HG03108 (cell line): ENCODE data around the gene TMTC2.

Experiments
- ATAC-seq: cut with Tn5 transposase; IDR thresholded peaks from one replicate; pipeline ENCODE4 v1.9.1; 2021; ENCODE audit warnings: moderate library complexity; ENCODE audit not compliant: unreplicated experiment

The TMTC2 gene

DNA sequence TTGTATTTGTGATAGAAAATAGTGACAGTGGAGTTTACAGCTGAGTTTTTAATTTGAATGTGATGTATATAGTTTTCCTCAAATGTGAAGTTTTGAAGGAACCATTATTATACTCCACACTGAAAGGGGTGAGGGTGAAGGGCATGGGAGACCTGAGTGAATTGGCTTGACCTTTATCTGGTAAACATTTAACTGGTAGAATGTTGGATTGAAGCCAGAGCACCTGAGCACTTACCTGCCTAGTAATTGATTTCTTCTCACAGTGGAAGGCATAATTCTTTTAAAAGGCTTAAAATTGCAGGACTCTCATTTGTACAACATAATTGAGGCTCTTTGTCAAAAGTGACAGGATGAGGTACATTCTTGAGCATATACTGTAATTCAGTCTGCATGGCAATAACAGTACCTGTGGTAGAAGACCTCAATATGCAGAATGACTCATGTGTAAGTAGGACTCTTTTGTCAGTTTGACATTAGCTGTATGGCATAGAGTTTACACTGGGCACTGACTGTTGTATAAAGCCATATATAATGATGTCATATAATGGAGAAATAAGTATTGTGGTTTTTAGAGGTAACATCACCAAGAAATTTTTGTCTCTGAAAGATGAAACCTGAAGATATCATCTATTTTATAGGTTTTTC, 309.6 kb downstream of the TMTC2 start:
- no peak for ATAC-seq

DNA sequence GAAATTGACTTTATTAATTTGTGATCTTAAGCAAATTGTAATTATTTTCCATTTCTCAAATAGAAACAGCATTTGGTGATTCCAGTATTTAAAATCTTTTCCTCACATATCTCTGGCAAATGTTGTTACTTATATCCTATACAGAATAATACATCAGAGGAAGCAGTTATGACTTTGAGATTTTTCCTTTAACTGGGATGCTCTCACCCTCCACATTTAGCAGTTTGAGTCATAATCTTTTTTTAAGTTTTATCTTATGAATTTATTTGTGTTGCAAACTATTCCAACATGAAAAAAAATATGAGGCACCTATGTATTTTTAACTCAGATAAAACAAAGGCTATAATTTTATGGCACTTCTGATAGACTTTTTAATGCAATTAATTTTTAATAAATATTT, 311.8 kb downstream of the TMTC2 start:
- ATAC-seq: no peak

DNA sequence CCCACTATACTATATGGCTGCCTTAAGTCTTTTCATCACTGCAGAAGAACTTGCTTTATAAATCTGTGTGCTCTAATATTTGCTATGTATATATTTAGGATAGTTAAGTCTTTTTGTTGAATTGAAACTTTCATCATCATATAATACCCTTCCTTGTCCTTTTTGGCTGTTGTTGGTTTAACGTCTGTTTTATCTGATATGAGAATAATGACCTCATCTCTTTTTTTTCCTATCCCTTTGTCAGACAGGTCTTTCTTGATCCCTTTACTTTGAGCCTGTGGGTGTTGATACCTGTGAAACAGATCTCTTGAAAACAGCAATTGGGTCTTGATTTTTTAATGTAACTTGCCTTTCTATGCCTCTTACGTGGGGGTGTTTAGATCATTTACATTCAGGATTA, 316.3 kb downstream of the TMTC2 start:
- no peak for ATAC-seq

DNA sequence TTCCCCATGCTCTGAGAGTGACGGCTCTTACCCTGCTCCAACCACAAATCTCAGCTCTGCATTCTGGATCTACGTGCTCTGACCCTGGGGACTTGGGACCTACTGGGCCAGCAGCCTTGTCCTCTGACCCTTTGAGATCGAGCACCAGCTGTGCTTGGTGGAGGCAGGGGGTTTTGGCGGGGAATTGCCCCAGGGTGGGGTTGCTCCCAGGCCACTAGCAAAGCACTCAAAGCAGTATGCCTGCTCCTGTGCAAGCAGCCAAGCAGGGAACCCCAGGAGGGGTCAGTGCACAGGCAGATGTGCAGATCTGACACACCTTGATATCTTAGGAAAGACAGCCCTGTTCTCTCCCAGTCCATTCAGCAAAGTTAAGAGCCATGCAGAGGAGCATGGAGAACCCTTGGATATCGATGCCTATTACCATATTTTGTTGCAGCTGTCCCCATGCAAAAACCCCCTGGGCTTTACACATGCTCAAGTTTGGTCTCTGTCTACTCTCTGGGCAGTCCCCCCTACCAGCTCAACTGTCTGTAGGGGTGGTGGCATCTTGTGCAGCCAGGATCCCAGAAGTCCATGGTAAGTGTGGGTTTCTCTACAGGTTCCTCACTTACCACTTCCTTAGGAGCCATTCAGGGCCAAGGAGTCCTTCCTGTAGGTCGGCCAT, 319.0 kb downstream of the TMTC2 start:
- no peak for ATAC-seq

DNA sequence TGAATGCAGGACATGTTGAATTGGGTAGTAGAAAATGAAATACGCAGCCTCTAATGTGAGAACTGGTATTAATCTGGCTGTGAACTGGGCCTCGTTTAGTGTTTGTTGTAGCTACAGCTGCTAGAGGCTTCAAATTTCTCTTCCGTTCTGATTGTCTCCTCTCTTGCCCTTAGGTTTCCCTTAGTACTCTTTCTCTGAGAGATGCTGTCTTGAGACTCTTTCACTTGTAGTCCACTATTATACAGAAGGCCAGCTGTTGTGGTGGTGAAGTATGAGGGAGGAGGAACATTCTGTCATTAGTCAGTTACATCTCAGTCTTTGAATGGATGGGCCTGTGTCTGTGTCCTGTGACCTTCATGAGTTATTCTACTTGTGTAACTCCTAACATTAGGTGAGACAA, 322.0 kb downstream of the TMTC2 start:
- ATAC-seq: no peak

DNA sequence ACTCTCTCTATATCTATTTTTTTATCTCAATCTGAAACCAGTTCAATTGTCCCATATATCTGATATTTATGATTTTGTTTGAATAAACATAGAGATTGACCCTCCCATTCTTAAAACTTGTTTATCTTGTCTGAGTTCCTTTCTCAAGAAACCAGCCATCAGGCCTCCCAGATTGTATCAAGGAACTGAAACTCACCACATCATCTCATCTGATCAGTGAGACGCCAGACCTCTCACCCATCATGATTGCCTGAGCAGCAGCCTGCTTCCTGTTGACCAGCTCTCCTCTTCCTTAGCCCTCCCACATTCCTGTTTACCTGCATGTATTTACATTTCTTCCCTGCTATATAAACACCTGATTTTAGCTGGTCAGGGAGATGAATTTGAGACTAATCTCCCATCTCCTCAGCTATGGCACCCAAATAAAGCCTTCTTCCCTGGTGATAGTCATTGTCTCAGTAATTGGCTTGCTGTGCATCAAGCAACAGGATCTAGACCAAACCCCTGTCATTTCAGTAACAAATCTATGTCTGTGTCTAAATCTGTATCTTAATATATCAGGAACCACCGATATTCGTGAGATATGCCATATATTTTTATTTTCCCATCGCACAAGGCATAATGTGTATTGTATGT, 323.6 kb downstream of the TMTC2 start:
- ATAC-seq: peak; percentile 40

- ATAC-seq: no peak
These were observed 328.9 kb downstream of the TMTC2 start for GRCh38 chr12:83015390-83016217.

GRCh38 chr12:83016218-83016835, 329.6 kb downstream of the TMTC2 start:
- ATAC-seq: no peak

GRCh38 chr12:83016991-83017390, 330.3 kb downstream of the TMTC2 start:
- no peak for ATAC-seq

DNA sequence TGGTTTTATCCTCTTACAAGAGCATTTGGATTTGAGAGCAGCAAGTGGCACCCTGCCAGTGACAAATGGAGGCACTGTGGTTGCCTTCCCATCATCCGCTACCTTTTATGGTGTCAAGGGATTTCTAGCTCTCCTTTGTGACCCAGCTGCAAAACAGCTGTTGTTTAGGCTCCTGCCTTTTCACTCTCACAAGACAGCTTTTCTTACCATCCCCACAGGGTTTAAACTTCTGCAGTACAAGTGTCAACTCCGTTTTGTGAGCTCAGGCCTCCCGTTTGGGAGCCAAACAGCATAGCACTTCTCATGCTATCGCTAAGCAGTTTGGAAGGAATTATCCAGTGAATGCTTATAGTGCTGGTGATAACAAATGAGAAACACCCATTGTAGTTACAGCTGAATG, 331.4 kb downstream of the TMTC2 start:
- no peak for ATAC-seq

- ATAC-seq: no peak
These were observed 340.5 kb downstream of the TMTC2 start for GRCh38 chr12:83027021-83027723.

DNA sequence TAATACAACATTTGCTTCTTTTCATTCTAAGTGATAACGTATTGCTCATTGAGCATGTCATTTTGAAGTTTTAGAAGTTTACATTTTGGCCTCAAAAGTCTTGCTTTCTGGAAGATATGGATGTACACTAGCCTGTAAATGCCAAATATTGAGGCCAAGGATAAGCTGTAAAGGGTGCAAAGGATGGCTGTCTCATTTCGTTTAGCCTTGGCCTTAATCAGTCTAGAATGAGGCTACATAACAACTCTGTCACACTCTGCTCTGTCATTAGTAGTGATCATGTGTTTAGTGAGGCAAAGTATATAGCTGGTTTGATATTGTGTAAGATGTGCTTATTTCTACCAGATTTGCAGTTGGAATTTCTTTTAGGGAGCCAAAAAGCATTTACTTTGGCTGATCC, 344.5 kb downstream of the TMTC2 start:
- ATAC-seq: no peak

- no peak for ATAC-seq
These were observed 350.1 kb downstream of the TMTC2 start for GRCh38 chr12:83036847-83037246.

DNA sequence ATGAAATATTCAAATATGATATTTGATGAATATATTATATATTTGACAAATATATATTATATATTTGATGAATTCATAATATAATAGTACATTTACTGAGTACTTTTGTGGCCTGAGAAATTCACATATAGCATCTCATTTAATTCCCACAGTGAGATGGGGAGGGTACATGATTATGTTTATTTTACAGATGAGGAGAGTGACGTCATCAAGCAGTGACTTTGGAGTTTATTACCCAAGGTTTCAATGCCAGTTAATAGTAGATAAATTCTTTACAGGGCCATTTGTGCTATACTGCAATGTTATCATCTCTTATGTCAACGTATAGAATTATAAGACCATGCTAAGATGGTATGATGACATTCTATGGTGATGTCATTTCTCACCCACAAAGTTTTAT, 352.7 kb downstream of the TMTC2 start:
- ATAC-seq: no peak

DNA sequence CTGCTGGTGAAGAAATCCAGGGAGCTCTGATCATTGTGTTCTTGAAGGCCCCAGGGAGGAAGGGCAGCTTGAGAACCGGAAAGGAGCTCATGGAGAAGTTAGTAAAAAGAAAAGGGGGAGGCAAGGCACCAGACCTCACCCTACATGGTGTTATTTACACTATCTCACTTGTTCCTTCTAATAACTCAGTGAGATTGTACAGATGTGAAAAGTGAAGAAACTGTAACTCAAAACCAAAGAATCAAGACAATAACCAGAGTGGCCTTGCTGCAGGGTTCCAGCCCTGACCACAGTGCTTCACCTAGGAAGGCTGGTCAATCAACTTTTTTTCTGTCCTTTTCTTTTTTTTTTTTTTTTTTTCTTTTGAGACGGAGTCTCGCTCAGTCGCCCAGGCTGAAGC, 353.6 kb downstream of the TMTC2 start:
- no peak for ATAC-seq

DNA sequence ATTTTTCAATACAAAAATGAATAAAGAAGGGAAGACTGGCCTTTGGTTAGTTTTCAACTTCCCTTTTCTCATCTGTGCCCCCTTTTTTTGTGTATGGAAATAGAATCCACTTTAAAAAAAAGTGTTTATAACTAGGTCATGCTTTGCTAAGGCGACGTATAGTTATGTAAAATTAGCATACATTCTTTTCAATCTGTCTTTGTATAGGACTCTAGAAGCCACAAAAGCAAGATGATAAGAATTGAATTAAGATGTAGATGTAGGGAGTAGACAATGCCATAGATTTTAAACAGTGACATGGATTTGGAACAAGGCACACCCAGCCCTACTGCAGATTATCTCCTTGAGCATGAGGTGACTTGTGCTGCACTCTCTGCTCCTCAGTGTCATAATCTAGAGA, 354.3 kb downstream of the TMTC2 start:
- no peak for ATAC-seq

DNA sequence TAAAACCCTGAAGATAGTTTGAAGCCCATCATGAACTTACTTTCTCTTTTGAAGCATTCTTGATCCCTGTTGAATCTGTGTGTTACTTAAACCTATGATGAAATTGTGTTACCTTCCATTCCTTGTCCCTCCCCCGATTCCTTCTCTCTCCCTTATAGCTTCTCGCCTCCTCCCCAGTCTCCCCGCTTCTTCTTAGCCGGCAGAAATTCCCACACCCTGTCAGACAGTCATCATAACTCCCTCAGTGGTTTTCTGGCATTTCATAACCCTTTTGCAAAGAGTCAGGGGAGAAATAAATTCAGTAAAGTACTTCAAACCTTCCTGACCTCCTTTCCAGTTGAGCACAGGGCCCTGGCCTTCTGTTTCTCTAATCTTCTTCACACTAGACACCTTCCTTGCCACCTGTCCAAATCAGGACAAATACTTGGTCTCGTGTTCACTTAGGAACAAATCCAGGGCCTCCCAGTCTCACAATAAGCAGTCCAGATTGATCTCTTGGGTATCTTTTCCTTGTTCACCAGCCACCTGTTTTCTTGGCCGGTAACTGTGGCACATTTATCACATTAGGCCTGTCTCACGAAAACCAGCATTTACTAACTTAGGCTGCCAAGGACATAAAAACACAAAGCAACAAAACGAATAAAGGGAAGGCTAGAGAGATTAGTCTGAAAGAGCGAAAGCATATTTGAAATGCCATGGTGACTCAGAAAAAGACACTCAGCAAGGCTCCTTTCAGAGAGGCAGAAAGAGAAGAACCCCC, 355.9 kb downstream of the TMTC2 start:
- ATAC-seq: no peak

DNA sequence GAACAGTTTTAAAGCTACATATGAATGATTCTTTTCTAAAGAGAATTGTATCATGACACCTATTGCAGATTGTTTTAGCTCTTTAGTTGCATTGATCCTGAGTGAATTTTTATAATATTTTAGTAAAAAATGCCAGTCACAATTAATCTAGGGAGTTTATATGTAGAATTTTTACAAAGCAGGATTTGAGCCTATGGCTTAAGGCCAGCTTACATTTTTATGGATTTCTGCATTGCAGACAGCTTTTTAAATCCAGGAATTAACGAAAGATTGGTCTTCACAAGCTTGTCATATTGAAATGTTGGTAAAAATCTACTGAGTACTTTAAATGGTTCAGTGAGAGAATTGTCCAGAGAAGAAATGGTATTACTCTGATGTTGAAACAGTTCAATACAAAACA, 358.0 kb downstream of the TMTC2 start:
- no peak for ATAC-seq

- no peak for ATAC-seq
These were observed 359.3 kb downstream of the TMTC2 start for GRCh38 chr12:83046019-83046418.

DNA sequence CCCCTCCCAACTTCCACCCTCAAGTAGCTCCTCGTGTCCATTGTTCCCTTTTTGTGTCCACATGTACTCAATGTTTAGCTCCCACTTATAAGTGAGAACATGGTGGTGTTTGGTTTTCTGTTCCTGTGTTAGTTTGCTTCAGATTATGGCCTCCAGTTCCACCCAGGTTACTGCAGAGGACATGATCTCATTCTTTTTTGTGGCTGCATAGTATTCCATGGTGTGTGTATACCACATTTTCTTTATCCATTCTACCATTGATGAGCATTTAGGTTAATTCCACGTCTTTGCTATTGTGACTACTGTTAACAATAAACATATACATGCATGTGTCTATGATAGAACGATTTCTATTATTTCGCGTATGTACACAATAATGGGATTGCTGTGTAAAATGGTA, 362.6 kb downstream of the TMTC2 start:
- no peak for ATAC-seq
